Upper lobe of left lung (tissue), 4 donors: ENCODE measurements around the gene CGB3.

Experiments
- CTCF ChIP-seq, 6 experiments: fragments of 450-650 bp in 4 of 6; fragments of 200-600 bp in 2 of 6; sonication (generic) in 2 of 6; IDR thresholded peaks; one replicate each; pipeline ENCODE4 v1.5.1; 2016 to 2019; ENCODE audit warnings: antibody characterized with exemption in 6 of 6
- EP300 ChIP-seq, 4 donors: sonication (generic); formaldehyde crosslinking; IDR thresholded peaks; one replicate each; pipeline ENCODE4 v1.5.1; 2017; ENCODE audit warnings: antibody characterized with exemption in 4 of 4, control low read depth in 2 of 4
- POLR2A ChIP-seq, 4 donors: fragments of 450-650 bp; IDR thresholded peaks; one replicate each; pipeline ENCODE4 v1.5.1; 2016 to 2017; ENCODE audit warnings: antibody characterized with exemption in 4 of 4, mild to moderate bottlenecking in 2 of 4
- POLR2AphosphoS5 ChIP-seq, 2 donors: sonication (generic); formaldehyde crosslinking; IDR thresholded peaks; one replicate each; pipeline ENCODE4 v1.5.1; 2017; ENCODE audit warnings: antibody characterized with exemption in 2 of 2

GRCh38 chr19:49057636-49058234 is 33.6 kb upstream of the CGB3 start, which contains the start of gene CGB7:
- no peak for TF ChIP-seq CTCF (IDR thresholded peaks at IDR 0.05)
- no peak for TF ChIP-seq EP300 (IDR thresholded peaks at IDR 0.05)
- TF ChIP-seq POLR2A (IDR thresholded peaks at IDR 0.05) = no peak
- TF ChIP-seq POLR2AphosphoS5 (IDR thresholded peaks at IDR 0.05) = no peak
